ENCODE results near the gene FDXACB1. TPM values are rescaled to one million over a fixed set of nuclear protein-coding genes. Genes with fewer than 3 reads are reported as not detected.

Gene FDXACB1
- total RNA-seq, 4 donors from 2014 or later: 1.1 to 2.3 (median 1.9) TPM

GRCh38 chr11:111921541-111922230 lies 42.7 kb upstream of the FDXACB1 start:
- TF ChIP-seq CTCF (IDR thresholded peaks at IDR 0.05; ENCODE audit: low read depth): no peak

- no peak for TF ChIP-seq CTCF (IDR thresholded peaks at IDR 0.05; ENCODE audit: low read depth)
Measured at GRCh38 chr11:111920908-111921307, 41.9 kb upstream of the FDXACB1 start.

- no peak for TF ChIP-seq CTCF (IDR thresholded peaks at IDR 0.05; ENCODE audit: low read depth)
Measured at GRCh38 chr11:111918390-111919256, 39.7 kb upstream of the FDXACB1 start, which contains the start of gene C11orf52. TSS of gene C11orf52 (plus strand) at chr11:111918913. CDS start at chr11:111918973, 60 bp downstream.

GRCh38 chr11:111917788-111918187 lies 38.8 kb upstream of the FDXACB1 start:
- no peak for TF ChIP-seq CTCF (IDR thresholded peaks at IDR 0.05; ENCODE audit: low read depth)

GRCh38 chr11:111917312-111917711 lies 38.3 kb upstream of the FDXACB1 start:
- no peak for TF ChIP-seq CTCF (IDR thresholded peaks at IDR 0.05; ENCODE audit: low read depth)

- no peak for TF ChIP-seq CTCF (IDR thresholded peaks at IDR 0.05; ENCODE audit: low read depth)
Measured at GRCh38 chr11:111916768-111917167, 37.8 kb upstream of the FDXACB1 start.

GRCh38 chr11:111913997-111914396 lies 35.0 kb upstream of the FDXACB1 start:
- no peak for TF ChIP-seq CTCF (IDR thresholded peaks at IDR 0.05; ENCODE audit: low read depth)
